ENCODE results near the gene MEIS3. TPM values are rescaled to one million over a fixed set of nuclear protein-coding genes. Genes with fewer than 3 reads are reported as not detected.
"Not testable (repeated sequence)": the region's sequence is repeated elsewhere in the genome, so short reads cannot be mapped to it uniquely, and the experiment has no call there.

MEIS3 gene
- total RNA-seq, 1 experiment from 2014 or later = 3.2 TPM

GRCh38 chr19:47365455-47365854 lies 53.9 kb downstream of the MEIS3 start:
- not testable (repeated sequence) for DNase-seq (ENCODE audit: low read depth)

- peak; percentile 82 for DNase-seq (ENCODE audit: low read depth)
Observed at GRCh38 chr19:47363758-47364531, 55.4 kb downstream of the MEIS3 start.

- no peak for DNase-seq (ENCODE audit: low read depth)
Observed at GRCh38 chr19:47362321-47362720, 57.0 kb downstream of the MEIS3 start.

GRCh38 chr19:47358936-47359335 lies 60.4 kb downstream of the MEIS3 start:
- no peak for DNase-seq (ENCODE audit: low read depth)

- no peak for DNase-seq (ENCODE audit: low read depth)
Observed at GRCh38 chr19:47357788-47358680, 61.3 kb downstream of the MEIS3 start.

GRCh38 chr19:47356900-47357299 lies 62.4 kb downstream of the MEIS3 start:
- no peak for DNase-seq (ENCODE audit: low read depth)

GRCh38 chr19:47353307-47353712 lies 66.0 kb downstream of the MEIS3 start:
- DNase-seq (ENCODE audit: low read depth) = no peak

Other genes with a start within 250 kb of the MEIS3 start
- gene BBC3, start 188.3 kb downstream of the MEIS3 start, total RNA-seq (2014; rRNA removed; shearing (Covaris generic)) = 36.6 and 43.9 TPM in 2 replicates
- 3.6 and 3.8 TPM in 2 replicates for gene CCDC9, start 163.0 kb downstream of the MEIS3 start, total RNA-seq (2014; rRNA removed; shearing (Covaris generic))
- gene INAFM1, start 144.6 kb downstream of the MEIS3 start, total RNA-seq (2014; rRNA removed; shearing (Covaris generic)) = 1.5 and 4.0 TPM in 2 replicates
- gene C5AR1, start 109.7 kb downstream of the MEIS3 start, total RNA-seq (2014; rRNA removed; shearing (Covaris generic)) = 0.03 TPM in 1 of 2 replicates, not detected in the other
- gene C5AR2, start 87.4 kb downstream of the MEIS3 start, total RNA-seq (2014; rRNA removed; shearing (Covaris generic)) = 0.30 TPM in 1 of 2 replicates, not detected in the other
- 25.9 and 26.8 TPM in 2 replicates for gene DHX34, start 70.2 kb downstream of the MEIS3 start, total RNA-seq (2014; rRNA removed; shearing (Covaris generic))
- gene SLC8A2, start 52.4 kb upstream of the MEIS3 start, total RNA-seq (2014; rRNA removed; shearing (Covaris generic)) = not detected in 2 replicates
- 8.3 and 20.9 TPM in 2 replicates for gene KPTN, start 64.7 kb upstream of the MEIS3 start, total RNA-seq (2014; rRNA removed; shearing (Covaris generic))
- 74.4 and 89.0 TPM in 2 replicates for gene NAPA, start 95.5 kb upstream of the MEIS3 start, total RNA-seq (2014; rRNA removed; shearing (Covaris generic))
- not detected in 2 replicates for gene ZNF541, start 153.6 kb upstream of the MEIS3 start, total RNA-seq (2014; rRNA removed; shearing (Covaris generic))
- gene BICRA, start 189.6 kb upstream of the MEIS3 start, total RNA-seq (2014; rRNA removed; shearing (Covaris generic)) = 0.68 and 2.3 TPM in 2 replicates

Measured in HT1080 (cell line).